IMR-90 (cell line): ENCODE measurements around the gene LGALS9. TPM values are rescaled to one million over a fixed set of nuclear protein-coding genes. Genes with fewer than 3 reads are reported as not detected.

Experiments
- ATAC-seq: fragments of 200-7000 bp; cut with Tn5 transposase; 2 replicates; pipeline ENCODE4 v1.9.1; 2020; ENCODE audit warnings: low read depth, mild to moderate bottlenecking, moderate library complexity
- BruUV-seq: library from RNA; stranded (reverse); fragments of 400-500 nt; replicated peaks from 2 replicates; lab custom pipeline; 2021; lab: Mats Ljungman, UMichigan
- CTCF ChIA-PET: fragments of 300-600 bp; formaldehyde crosslinking; extraction: SDS; loops from one replicate; lab custom pipeline; 2021; ENCODE audit warnings: antibody characterized with exemption; lab: Yijun Ruan, JAX
- POLR2A ChIA-PET: fragments of 300-600 bp; sonication (Branson Sonifier 250); formaldehyde crosslinking; loops from one replicate; lab custom pipeline; 2022; ENCODE audit warnings: antibody characterized with exemption; ENCODE audit not compliant: unreplicated experiment; lab: Charles Lee
- DNase-seq: peaks from one replicate; pipeline ENCODE4 v3.0.0; 2013
- H2AFZ ChIP-seq: replicated peaks from 2 replicates; pipeline ENCODE3; 2013; ENCODE audit warnings: low read length, mild to moderate bottlenecking; ENCODE audit not compliant: poor library complexity
- H2AK5ac ChIP-seq: 2 replicates; pipeline ENCODE4 v1.6.1; 2013; ENCODE audit warnings: low read depth, low read length, inconsistent platforms
- H2AK9ac ChIP-seq: replicated peaks from 2 replicates; pipeline ENCODE3; 2013; ENCODE audit warnings: mild to moderate bottlenecking, low read depth, low read length, moderate library complexity; ENCODE audit not compliant: poor library complexity
- H2BK120ac ChIP-seq: 2 replicates; pipeline ENCODE4 v1.6.1; 2013; ENCODE audit warnings: low read depth, low read length, inconsistent platforms
- H2BK15ac ChIP-seq: 3 replicates; pipeline ENCODE4 v1.6.1; 2013; ENCODE audit warnings: low read depth, low read length, inconsistent platforms
- H2BK20ac ChIP-seq: 2 replicates; pipeline ENCODE4 v1.6.1; 2013; ENCODE audit warnings: low read depth, mild to moderate bottlenecking, inconsistent platforms, low read length, moderate library complexity
- H2BK5ac ChIP-seq: 2 replicates; pipeline ENCODE4 v1.6.1; 2013; ENCODE audit warnings: mild to moderate bottlenecking, low read depth, low read length, inconsistent platforms; ENCODE audit not compliant: poor library complexity, severe bottlenecking
- H3K14ac ChIP-seq: replicated peaks from 2 replicates; pipeline ENCODE4 v1.6.1; 2013; ENCODE audit warnings: low read depth, low read length, inconsistent platforms
- H3K18ac ChIP-seq: 2 replicates; pipeline ENCODE4 v1.6.1; 2013; ENCODE audit warnings: low read depth, low read length, control low read depth
- H3K23ac ChIP-seq: 2 replicates; pipeline ENCODE4 v1.6.1; 2013; ENCODE audit warnings: low read depth, low read length, inconsistent platforms
- H3K27ac ChIP-seq: 2 replicates; pipeline ENCODE4 v1.5.1; 2013; ENCODE audit warnings: mild to moderate bottlenecking, control low read depth, low read length; ENCODE audit not compliant: insufficient read depth
- H3K27me3 ChIP-seq: 2 replicates; pipeline ENCODE4 v1.6.1; 2013; ENCODE audit warnings: low read length; ENCODE audit not compliant: control insufficient read depth, insufficient read depth
- H3K36me3 ChIP-seq: 2 replicates; pipeline ENCODE4 v1.6.1; 2013; ENCODE audit warnings: low read length, mixed read lengths; ENCODE audit not compliant: control insufficient read depth, insufficient read depth
- H3K4ac ChIP-seq: 2 replicates; pipeline ENCODE4 v1.6.1; 2013; ENCODE audit warnings: low read depth, low read length, inconsistent platforms
- H3K4me1 ChIP-seq: 2 replicates; pipeline ENCODE4 v1.6.1; 2013; ENCODE audit warnings: low read length, mixed read lengths; ENCODE audit not compliant: control insufficient read depth, insufficient read depth
- H3K4me2 ChIP-seq: 2 replicates; pipeline ENCODE4 v1.6.1; 2013; ENCODE audit warnings: low read depth, mild to moderate bottlenecking, control low read depth, low read length, moderate library complexity
- H3K4me3 ChIP-seq: 2 replicates; pipeline ENCODE4 v1.5.1; 2013; ENCODE audit warnings: low read depth, mild to moderate bottlenecking, control low read depth, low read length, moderate library complexity; ENCODE audit not compliant: insufficient read depth
- H3K56ac ChIP-seq: 2 replicates; pipeline ENCODE4 v1.6.1; 2013; ENCODE audit warnings: low read length, inconsistent platforms; ENCODE audit not compliant: insufficient read depth; ENCODE audit errors: extremely low read depth
- H3K79me1 ChIP-seq, 2 experiments: 2 replicates each; pipeline ENCODE4 v1.6.1; 2013; ENCODE audit warnings: low read length in 2 of 2, inconsistent platforms in 1 of 2, low read depth in 1 of 2
- H3K9ac ChIP-seq: 2 replicates; pipeline ENCODE4 v1.6.1; 2013; ENCODE audit warnings: low read depth, low read length, control low read depth
- H3K9me1 ChIP-seq: 2 replicates; pipeline ENCODE4 v1.6.1; 2013; ENCODE audit warnings: low read length, inconsistent platforms; ENCODE audit not compliant: insufficient read depth
- H3K9me3 ChIP-seq: 2 replicates; pipeline ENCODE4 v1.6.1; 2013; ENCODE audit warnings: low read length; ENCODE audit not compliant: control insufficient read depth, insufficient read depth
- H4K20me1 ChIP-seq: 2 replicates; pipeline ENCODE4 v1.6.1; 2013; ENCODE audit warnings: low read length, inconsistent platforms; ENCODE audit not compliant: insufficient read depth
- H4K5ac ChIP-seq: 2 replicates; pipeline ENCODE4 v1.6.1; 2013; ENCODE audit warnings: mild to moderate bottlenecking, low read depth, low read length, control low read depth
- H4K8ac ChIP-seq, 2 experiments: 2 replicates each; pipeline ENCODE4 v1.6.1; 2013; ENCODE audit warnings: low read depth in 2 of 2, low read length in 2 of 2, control low read depth in 1 of 2, inconsistent platforms in 1 of 2
- H4K91ac ChIP-seq: 2 replicates; pipeline ENCODE4 v1.6.1; 2013; ENCODE audit warnings: low read depth, low read length, inconsistent platforms; ENCODE audit not compliant: insufficient read depth
- BHLHE40 ChIP-seq: fragments of 150-350 bp; IDR thresholded peaks from 2 replicates; pipeline ENCODE4 v1.6.1; 2016; ENCODE audit warnings: mild to moderate bottlenecking, low read depth, low read length
- POLR2A ChIP-seq: IDR thresholded peaks from 2 replicates; pipeline ENCODE4 v1.6.1; 2012; ENCODE audit warnings: mild to moderate bottlenecking, low read depth, low read length
- WGBS, 2 experiments: methylation state at CpG; one replicate each; pipeline versions ENCODE4 v1.1.5 to v1.1.7; 2013; ENCODE audit warnings: missing lambda C conversion rate in 2 of 2; ENCODE audit not compliant: insufficient read length in 1 of 2; ENCODE audit errors: extremely low coverage in 2 of 2; 5-methylcytosine and 5-hydroxymethylcytosine counted together
- dilution Hi-C: fragments of 300-500 bp; cut with HindIII; formaldehyde crosslinking; loops from one replicate; pipeline ENCODE4 v1.14.3; 2018; ENCODE audit warnings: low sequenced_read_pairs; ENCODE audit not compliant: unreplicated experiment
- in situ Hi-C: fragments of 300-500 bp; cut with MboI; formaldehyde crosslinking; loops from 3 replicates; pipeline ENCODE4 v1.14.3; 2019; ENCODE audit warnings: low sequenced_read_pairs, inconsistent platforms, mixed read lengths
- intact Hi-C: fragments of 100-400 bp; cut with micrococcal nuclease; formaldehyde crosslinking; loops from 2 replicates; pipeline ENCODE4 v1.10.0; 2022
- polyA plus RNA-seq, 3 experiments: library from polyadenylated mRNA; depleted of rRNA; stranded (reverse); fragments of >200 nt; gene quantifications; 2 replicates each; pipeline ENCODE4 v1.2.3, GENCODE V29; 2012; ENCODE audit warnings: low replicate concordance in 1 of 3
- total RNA-seq: library from RNA; depleted of rRNA; stranded (reverse); fragments of >200 nt; gene quantifications from 2 replicates; pipeline ENCODE4 v1.2.3, GENCODE V29; 2012
- TF ChIP-seq, protein P1 (sequence below): conservative IDR thresholded peaks from 2 replicates; pipeline ENCODE4 v1.5.1; 2012; ENCODE audit warnings: mild to moderate bottlenecking, low read depth, low read length, improper control_type of control experiment

LGALS9 gene
- total and polyA plus RNA-seq, 2 of the 4 experiments (the other 2 are of a cell fraction): 0.54 to 2.5 TPM

DNA sequence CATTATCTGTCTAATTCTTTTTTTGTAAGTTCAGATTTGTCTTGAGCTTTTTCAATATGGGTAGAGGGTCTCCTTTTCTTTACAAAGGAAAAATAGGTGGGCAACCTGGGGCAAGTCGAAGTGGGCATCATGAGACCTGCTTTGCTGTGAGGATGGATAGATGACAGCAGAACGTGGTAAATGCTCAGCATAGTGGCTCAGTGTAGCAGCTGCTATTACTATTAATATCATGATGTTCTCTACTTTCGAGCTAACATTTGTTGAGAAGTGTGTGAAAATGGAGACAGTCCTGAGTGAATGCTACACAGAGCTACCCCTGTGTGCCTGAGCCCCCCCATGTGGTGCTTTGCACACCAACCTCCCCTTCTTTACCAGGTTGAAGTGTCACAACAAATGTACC lies 39.0 kb upstream of the LGALS9 start:
- Histone ChIP-seq H4K20me1 (no peaks in the 10 kb centered on the region), H3K9me3 (no peaks in the 10 kb centered on the region), H3K14ac (no peak overlapping the region), H4K8ac (no peak overlapping the region), H3K79me1 (peaks cover 16 to 28% of the 10 kb centered on the region in 2 experiments; a peak in 3 of 4 replicates), H3K4me3 (no peak overlapping the region), H3K27ac (no peak overlapping the region), H2AFZ (no peak overlapping the region), H3K4me2 (no peak overlapping the region), H3K18ac (no peak overlapping the region), H3K4ac (no peak overlapping the region), H3K27me3 (no peaks in the 10 kb centered on the region), H3K36me3 (peaks cover 91% of the 10 kb centered on the region), H2AK9ac (no peak overlapping the region), H3K23ac (no peak overlapping the region), H4K5ac (no peak overlapping the region), H3K9ac (no peak overlapping the region), H2BK120ac (no peak overlapping the region), H2BK15ac (no peak overlapping the region), H3K9me1 (peaks cover 11% of the 10 kb centered on the region), H3K4me1 (peaks cover 3% of the 10 kb centered on the region), H3K56ac (no peak overlapping the region), H2BK20ac (no peak overlapping the region), H2BK5ac (no peak overlapping the region), H4K91ac (no peak overlapping the region), H2AK5ac (no peak overlapping the region)
- ATAC-seq: no peak
- no peak for TF ChIP-seq POLR2A
- TF ChIP-seq, protein P1, sequence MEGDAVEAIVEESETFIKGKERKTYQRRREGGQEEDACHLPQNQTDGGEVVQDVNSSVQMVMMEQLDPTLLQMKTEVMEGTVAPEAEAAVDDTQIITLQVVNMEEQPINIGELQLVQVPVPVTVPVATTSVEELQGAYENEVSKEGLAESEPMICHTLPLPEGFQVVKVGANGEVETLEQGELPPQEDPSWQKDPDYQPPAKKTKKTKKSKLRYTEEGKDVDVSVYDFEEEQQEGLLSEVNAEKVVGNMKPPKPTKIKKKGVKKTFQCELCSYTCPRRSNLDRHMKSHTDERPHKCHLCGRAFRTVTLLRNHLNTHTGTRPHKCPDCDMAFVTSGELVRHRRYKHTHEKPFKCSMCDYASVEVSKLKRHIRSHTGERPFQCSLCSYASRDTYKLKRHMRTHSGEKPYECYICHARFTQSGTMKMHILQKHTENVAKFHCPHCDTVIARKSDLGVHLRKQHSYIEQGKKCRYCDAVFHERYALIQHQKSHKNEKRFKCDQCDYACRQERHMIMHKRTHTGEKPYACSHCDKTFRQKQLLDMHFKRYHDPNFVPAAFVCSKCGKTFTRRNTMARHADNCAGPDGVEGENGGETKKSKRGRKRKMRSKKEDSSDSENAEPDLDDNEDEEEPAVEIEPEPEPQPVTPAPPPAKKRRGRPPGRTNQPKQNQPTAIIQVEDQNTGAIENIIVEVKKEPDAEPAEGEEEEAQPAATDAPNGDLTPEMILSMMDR: no peak
- no peak for TF ChIP-seq BHLHE40
- no CpG with 5 or more reads among the region's 3 CpGs for WGBS, 2 experiments
- ChIA-PET POLR2A (no interaction called here), CTCF (interaction anchor here (1.1 kb wide), 1 partner anchor 238 kb away, joined by 3 read pairs; no protein-coding TSS in a partner anchor)
- intact Hi-C loops (no loop called here), dilution Hi-C loops (no loop called here), in situ Hi-C loops (loop anchor here (10.0 kb wide), 1 partner anchor 347 kb away; no protein-coding TSS in a partner anchor)
- DNase-seq: no peak
- BruUV-seq: no TSS peak
